NCI-H524 (cell line): ENCODE measurements around the gene HLA-A.

Source experiments
- DNase-seq, 2 experiments: peaks; one replicate each; lab custom pipeline; 2025; lab: John Stamatoyannopoulos, UW

Gene HLA-A

GRCh38 chr6:29989211-29989610, 46.9 kb downstream of the HLA-A start:
- DNase-seq = no peak

- no peak for DNase-seq
Measured at GRCh38 chr6:29990931-29991330, 48.6 kb downstream of the HLA-A start.

- DNase-seq = no peak
Measured at GRCh38 chr6:29992807-29993206, 50.5 kb downstream of the HLA-A start.

GRCh38 chr6:29994826-29995225, 52.5 kb downstream of the HLA-A start:
- no peak for DNase-seq

GRCh38 chr6:29995340-29995777, 53.0 kb downstream of the HLA-A start:
- no peak for DNase-seq
